ENCODE data around the gene ANKRD40.

Gene ANKRD40

GRCh38 chr17:50663812-50664374 is 43.8 kb downstream of the ANKRD40 start:
- in situ Hi-C loops (cut with HindIII; ENCODE audit: low sequenced_read_pairs): no loop called here
- no peak for TF ChIP-seq CTCF (IDR thresholded peaks at IDR 0.05; ENCODE audit: low read depth, low read length, missing control alignments)
- no peak overlapping the region for H3K4me3 ChIP-seq (ENCODE audit: low read depth, low read length)
- no peak for DNase-seq (ENCODE audit: low read depth)

GRCh38 chr17:50662632-50663225 is 45.0 kb downstream of the ANKRD40 start:
- H3K4me3 ChIP-seq (ENCODE audit: low read depth, low read length): no peak overlapping the region
- in situ Hi-C loops (cut with HindIII; ENCODE audit: low sequenced_read_pairs): no loop called here
- DNase-seq (ENCODE audit: low read depth): no peak
- no peak for TF ChIP-seq CTCF (IDR thresholded peaks at IDR 0.05; ENCODE audit: low read depth, low read length, missing control alignments)

- in situ Hi-C loops (cut with HindIII; ENCODE audit: low sequenced_read_pairs): no loop called here
- no peak overlapping the region for H3K4me3 ChIP-seq (ENCODE audit: low read depth, low read length)
- no peak for TF ChIP-seq CTCF (IDR thresholded peaks at IDR 0.05; ENCODE audit: low read depth, low read length, missing control alignments)
- peak; percentile 20 for DNase-seq (ENCODE audit: low read depth)
Measured at GRCh38 chr17:50661795-50662391, 45.8 kb downstream of the ANKRD40 start.

GRCh38 chr17:50661348-50661747 is 46.4 kb downstream of the ANKRD40 start:
- no peak overlapping the region for H3K4me3 ChIP-seq (ENCODE audit: low read depth, low read length)
- TF ChIP-seq CTCF (IDR thresholded peaks at IDR 0.05; ENCODE audit: low read depth, low read length, missing control alignments): no peak
- no peak for DNase-seq (ENCODE audit: low read depth)
- in situ Hi-C loops (cut with HindIII; ENCODE audit: low sequenced_read_pairs): no loop called here

- TF ChIP-seq CTCF (IDR thresholded peaks at IDR 0.05; ENCODE audit: low read depth, low read length, missing control alignments): no peak
- DNase-seq (ENCODE audit: low read depth): no peak
- in situ Hi-C loops (cut with HindIII; ENCODE audit: low sequenced_read_pairs): no loop called here
- no peak overlapping the region for H3K4me3 ChIP-seq (ENCODE audit: low read depth, low read length)
Measured at GRCh38 chr17:50660887-50661345, 46.8 kb downstream of the ANKRD40 start.

GRCh38 chr17:50660042-50660886 is 47.5 kb downstream of the ANKRD40 start:
- no peak for TF ChIP-seq CTCF (IDR thresholded peaks at IDR 0.05; ENCODE audit: low read depth, low read length, missing control alignments)
- H3K4me3 ChIP-seq (ENCODE audit: low read depth, low read length): no peak overlapping the region
- in situ Hi-C loops (cut with HindIII; ENCODE audit: low sequenced_read_pairs): no loop called here
- DNase-seq (ENCODE audit: low read depth): no peak
